ENCODE results near the gene RNF144B.
"Not testable (repeated sequence)": the region's sequence is repeated elsewhere in the genome, so short reads cannot be mapped to it uniquely, and the experiment has no call there.

RNF144B gene

DNA sequence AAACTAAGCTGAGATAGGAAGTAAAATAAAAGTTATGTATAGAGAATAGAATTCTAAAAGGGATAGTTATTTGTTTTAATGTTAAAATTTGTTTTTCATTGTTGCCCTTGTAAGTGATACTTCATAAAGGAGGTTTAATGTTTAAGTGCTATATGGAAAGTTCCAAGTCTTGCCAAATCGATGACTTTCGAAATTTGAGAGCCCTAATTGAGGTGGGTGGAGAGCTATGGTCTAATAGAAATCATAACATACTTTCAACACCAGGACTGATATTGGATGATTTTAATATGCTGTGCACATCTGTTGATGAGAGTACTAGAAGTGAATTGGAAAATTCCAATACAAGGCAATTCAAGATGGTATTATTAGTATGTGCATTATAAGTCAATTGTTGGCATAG, 64.6 kb downstream of the RNF144B start:
- no peak for DNase-seq

GRCh38 chr6:18454446-18454845, 67.3 kb downstream of the RNF144B start:
- no peak for DNase-seq

GRCh38 chr6:18457065-18457737, 70.1 kb downstream of the RNF144B start:
- DNase-seq: no peak

DNA sequence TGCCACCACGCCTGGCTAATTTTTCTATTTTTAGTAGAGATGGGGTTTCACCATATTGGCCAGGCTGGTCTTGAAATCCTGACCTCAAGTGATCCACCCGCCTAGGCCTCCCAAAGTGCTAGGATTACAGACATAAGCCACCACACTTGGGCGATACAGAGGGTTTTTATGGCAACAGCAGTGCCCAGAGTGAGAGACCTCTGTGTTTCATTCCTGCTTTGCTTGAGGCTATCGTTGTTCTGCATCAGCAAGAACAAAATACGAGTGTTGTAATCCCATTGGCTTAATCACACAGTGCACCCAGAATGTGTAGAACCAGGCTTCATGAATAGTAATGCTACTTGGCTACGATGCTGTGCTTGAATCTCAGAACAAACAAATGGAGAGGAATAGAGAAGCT, 70.9 kb downstream of the RNF144B start:
- not testable (repeated sequence) for DNase-seq

GRCh38 chr6:18463429-18463828, 76.3 kb downstream of the RNF144B start:
- DNase-seq: no peak

DNA sequence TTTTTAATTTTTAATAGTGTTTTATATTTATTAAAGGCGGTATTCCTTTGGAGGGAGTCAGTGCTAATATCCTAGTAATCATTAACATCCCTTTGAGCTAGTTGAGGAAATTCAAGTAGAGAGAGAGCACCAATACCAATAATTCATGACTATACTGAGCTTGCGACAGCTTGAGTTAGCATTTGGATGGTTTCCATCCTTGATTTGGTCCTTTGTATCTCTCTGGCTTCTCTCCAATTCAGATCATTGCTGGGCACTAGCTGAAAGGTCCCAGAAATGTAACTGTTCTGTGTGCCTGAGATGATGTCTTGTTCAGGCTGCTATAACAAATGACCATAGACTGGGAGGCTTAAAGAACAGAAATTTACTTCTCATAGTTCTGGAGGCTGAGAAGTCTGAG, 77.0 kb downstream of the RNF144B start:
- DNase-seq: no peak

DNA sequence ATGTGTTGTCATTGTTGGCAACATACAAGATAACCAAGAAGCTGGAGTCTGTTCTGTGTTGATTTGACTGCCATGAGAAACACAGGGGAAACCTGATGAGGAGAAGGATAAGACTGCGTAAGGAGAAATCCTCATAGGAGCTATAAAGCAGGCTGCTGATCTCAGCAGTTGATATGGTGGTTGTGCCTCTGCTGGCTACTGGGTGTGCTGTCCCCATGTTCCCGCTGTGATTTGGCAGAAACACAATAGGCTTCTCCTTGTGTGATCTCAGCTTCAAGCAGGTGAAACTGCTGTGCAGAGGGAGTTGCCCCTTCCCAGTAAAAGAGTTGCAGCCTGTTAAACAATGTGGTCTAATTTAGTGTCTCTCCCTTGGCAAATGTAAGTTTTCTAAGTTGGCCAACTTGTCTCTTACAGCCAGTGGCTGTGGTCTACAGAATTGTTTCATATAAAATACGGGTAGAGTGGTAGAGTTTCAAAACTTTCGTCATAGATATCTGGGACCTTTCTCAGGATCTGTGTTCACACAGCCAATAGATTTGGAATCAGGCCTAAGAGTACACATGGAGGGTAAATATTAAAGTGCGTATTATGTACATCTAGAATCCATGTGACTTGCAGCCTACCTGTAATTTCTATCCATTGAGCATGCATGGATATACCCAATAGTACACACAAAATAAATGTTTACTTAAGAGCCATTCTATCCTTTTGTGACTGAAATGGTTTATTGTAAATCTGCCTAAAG, 78.4 kb downstream of the RNF144B start:
- DNase-seq: no peak

- no peak for DNase-seq
Observed at GRCh38 chr6:18467741-18468502, 80.8 kb downstream of the RNF144B start.

DNA sequence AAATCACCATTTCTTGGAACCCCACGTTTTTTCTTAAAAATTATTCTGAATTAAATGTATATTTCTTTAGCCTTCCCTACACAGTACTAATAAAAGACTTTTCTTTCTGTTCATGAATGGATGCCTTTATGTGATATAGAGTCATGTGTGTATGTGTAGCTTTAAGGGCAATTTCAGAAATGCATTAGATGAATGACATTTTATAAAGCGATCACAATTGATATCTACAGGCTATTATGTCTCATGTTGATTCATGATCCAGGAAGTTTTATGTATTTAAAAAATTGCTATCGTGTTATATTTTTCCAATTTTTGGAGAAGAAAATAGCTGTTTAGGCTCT, 81.3 kb downstream of the RNF144B start:
- no peak for DNase-seq

DNA sequence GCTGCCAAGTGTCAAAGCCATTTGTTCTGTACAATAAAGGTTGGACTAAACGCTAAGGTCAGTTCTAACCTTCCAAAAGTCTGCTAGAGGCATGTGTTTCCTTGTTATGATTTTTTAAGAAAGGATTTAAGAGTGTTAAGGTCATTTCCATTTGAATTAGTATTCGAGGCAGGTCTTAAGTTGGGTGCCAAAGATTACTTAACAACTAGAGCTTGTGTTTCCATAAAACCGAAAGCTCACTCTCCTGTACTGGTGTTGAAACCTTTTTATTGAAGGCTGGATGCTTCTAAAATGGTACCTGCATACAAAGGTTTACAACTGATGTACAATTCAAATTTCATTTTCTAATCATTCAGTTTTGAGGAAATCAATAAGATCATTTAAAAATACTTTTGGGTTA, 82.4 kb downstream of the RNF144B start:
- no peak for DNase-seq

DNA sequence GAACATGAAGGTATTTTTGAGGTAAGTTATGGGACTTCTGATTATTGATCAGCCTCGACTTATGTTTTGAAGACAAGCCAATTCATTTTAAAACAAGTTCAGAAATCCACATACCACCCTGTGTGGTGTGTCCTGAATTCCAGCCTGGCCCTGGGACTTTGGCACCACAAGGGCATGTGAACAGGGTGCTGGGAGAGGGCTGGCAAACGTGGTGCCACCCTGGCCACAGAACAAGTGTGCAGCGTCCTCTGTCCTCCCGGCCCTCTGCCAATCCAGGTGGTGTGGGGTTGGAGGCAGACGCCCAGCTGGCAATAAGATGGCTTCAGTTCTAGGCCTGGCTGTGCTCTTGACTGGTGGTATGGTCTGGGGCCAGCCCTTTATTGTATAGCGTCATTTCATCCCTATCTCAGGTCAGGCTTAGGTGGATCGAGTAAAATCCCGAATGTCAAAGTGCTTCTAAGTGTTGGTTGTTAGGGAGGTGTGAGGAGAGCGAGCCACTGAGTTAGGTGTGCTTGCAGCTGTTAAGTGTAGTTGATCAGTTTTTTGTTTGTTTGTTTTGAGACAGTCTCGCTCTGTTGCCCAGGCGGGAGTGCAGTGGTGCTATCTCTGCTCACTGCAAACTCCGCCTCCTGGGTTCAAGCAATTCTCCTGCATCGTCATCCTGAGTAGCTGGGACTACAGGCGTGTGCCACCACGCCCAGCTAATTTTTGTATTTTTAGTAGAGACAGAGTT, 84.2 kb downstream of the RNF144B start:
- DNase-seq: no peak

DNA sequence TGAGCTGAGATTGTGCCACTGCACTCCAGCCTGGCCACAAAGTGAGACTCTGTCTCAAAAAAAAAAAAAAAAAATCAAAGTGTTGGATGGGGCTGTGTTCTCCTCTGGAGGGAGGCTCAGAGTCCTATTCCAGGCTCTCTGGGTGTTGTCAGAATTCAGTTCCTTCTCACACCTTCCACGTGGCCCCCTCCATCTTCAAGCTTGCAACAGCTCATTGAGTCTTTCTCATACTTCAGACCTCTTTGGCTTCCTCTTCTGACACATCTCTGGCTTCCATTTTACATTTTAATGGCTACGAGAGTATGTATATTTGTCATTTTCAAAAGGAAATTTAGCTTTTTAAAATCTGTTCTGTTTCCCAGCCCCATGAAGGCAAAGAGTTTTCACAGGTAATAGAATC, 85.8 kb downstream of the RNF144B start:
- no peak for DNase-seq

- DNase-seq: no peak
Observed at GRCh38 chr6:18473755-18474154, 86.6 kb downstream of the RNF144B start.

GRCh38 chr6:18477301-18477941, 90.3 kb downstream of the RNF144B start:
- no peak for DNase-seq

DNA sequence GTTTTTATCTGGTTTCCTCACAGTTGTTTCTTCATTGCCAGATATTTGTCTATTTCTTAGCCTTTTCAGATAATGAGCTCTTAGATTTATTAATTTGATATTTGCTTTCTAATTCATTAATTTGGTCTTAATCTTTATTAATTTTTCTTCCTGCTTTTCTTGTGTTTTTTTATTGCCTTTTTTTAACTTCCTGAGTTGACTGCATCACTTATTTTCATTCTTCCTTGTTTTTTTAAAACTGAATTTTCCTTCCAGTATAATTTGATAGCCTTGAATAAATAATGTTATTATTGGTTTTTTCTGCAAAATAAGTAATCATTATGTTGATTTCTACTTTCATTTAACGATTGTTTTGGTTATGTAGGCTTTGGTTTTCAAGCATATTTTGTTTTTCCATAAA, 91.5 kb downstream of the RNF144B start:
- no peak for DNase-seq

GRCh38 chr6:18481870-18482269, 94.7 kb downstream of the RNF144B start:
- DNase-seq: no peak

DNA sequence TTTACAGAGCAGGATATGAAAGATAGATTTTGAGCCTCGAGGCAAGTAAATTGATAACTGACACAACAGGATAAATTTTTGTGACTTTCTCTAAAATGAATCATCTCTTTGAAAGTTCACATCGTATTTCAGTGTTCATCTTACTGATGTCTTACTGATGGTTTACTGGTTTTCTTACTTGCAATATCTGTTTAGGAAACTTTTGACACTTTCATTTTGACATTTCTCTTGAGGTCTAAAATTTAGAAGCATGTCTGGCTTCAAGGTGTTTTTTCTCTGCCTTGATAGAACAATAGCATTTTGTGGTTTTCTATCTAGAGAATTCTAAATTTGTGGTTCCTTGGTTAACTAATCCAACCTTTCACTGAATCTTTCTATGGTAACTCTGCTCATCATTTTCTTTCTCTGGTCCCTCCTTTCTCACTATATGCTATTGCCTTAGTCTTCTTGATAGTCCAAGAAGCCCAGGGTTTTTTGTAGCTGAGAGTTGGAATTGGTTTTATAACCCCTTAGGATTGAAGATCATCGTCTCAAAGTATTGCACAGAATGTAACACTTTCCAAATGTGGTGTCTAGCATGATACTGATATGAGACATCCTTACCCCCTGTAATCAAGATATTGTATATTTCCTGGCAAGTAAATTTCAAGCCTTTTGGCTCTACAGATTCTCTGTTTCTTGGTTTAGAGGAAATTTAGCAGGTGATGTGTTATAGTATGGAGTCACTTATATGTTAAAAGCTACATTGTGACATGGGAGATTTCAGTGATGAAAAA, 98.7 kb downstream of the RNF144B start:
- DNase-seq: no peak

DNA sequence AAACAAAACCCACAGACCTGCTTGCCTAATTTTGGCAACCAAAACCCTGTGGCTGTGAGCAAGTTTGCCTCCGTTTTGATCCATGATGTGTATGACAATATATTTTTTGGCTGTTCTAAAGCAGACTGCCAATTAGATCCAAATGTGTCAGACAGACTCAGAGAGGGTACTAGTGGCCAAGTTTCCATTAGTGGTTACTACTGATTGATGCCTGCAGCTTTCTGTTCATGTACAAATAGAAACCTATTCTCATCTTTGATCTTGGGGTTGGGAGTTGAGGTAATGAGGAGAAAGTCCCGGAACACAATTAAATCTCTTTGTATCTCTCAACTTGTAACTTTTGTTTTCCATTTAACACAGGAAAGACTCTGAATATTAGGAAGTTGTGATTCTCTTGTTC, 100.9 kb downstream of the RNF144B start:
- no peak for DNase-seq

- DNase-seq: no peak
Observed at GRCh38 chr6:18488526-18489270, 101.5 kb downstream of the RNF144B start.

- no peak for DNase-seq
Observed at GRCh38 chr6:18489335-18489734, 102.2 kb downstream of the RNF144B start.

DNA sequence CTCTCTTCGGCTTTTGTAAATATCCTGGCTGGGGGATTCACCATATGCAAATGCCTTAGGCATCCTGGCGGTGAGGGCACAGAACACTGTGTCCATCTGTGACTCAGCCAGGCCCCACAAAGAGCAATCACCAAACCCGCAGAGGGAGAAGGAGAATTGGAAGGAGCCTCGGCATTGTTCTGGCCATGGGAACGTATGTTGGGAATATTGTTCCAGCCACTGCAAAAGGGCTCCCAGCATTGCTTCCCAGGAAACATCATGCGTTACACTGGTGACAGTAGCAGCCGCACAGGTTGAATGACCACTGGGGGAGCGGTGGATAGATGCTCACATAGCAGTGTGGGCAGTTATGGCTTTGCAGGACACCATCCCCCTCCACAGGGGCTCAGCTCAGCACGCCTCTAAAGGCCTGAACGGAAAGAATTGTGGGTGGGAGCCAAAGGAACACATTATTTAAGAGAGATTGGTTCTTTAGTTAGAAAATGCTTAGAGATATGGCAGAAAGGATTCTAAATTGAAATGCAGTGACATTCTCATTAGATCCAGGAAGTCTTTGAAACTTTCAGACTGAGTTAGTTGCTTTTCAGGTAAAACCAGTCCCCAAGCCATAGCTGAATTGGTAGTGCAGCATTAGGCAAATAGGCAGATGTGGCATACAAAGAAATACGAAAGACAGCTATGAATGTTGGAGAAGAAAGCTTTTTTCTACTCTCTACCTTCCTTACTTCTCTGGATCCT, 104.3 kb downstream of the RNF144B start:
- no peak for DNase-seq
